NCI-H2171 (cell line): Measurements from ENCODE around the gene SLC29A4.
"Not testable (repeated sequence)": the region's sequence is repeated elsewhere in the genome, so short reads cannot be mapped to it uniquely, and the experiment has no call there.

ENCODE experiments used
- DNase-seq: peaks from one replicate; lab custom pipeline; 2025; lab: John Stamatoyannopoulos, UW

Gene SLC29A4

DNA sequence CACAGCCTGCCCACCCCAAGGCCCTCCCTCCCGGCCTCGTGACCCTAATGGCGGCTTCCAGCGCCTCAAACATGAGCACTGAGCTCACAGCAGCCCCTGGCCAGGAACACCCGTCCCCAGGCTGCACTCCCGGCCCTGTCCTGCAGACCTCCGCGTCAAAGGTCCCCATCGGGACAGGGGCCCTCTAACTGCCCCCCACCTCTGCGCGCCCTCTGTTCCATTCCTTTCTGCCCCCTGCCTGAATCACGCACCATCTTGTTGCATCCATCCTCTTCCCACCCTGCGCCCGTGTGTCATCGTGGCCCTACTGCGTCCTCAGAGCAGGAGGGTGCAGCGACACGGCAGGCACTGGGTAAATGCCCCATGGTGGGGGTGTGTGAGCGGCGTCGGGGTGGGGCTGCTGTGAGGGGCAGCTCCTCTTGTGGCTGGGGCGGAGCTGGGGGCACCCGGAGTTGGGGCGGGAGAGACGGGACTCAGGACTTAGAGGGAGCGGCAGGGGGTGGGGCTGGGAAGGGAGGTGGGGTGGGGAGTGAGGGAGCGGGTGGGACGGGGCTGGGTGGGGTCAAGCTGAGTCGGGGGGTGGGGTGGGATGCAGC is 13.4 kb downstream of the SLC29A4 start:
- DNase-seq: no peak

DNA sequence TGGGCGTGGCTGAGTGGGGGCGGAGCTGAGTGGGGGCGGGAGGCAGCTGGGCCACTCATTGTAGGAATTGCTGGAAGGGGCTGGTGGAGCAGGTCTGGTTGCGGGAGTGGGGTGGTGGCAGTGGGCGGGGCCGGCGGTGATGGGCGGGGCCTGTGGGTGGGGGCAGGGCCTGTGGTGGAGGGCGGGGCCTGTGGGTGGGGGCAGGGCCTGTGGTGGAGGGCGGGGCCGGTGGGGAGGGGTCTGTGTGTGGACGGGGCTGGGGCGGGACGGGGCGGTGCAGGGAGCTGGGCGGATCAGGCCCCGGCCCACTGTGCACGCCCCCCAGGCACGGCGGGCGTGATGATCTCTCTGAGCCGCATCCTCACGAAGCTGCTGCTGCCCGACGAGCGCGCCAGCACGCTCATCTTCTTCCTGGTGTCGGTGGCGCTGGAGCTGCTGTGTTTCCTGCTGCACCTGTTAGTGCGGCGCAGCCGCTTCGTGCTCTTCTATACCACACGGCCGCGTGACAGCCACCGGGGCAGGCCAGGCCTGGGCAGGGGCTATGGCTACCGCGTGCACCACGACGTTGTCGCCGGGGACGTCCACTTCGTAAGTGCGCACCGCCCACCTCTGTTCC is 14.0 kb downstream of the SLC29A4 start:
- no peak for DNase-seq

DNA sequence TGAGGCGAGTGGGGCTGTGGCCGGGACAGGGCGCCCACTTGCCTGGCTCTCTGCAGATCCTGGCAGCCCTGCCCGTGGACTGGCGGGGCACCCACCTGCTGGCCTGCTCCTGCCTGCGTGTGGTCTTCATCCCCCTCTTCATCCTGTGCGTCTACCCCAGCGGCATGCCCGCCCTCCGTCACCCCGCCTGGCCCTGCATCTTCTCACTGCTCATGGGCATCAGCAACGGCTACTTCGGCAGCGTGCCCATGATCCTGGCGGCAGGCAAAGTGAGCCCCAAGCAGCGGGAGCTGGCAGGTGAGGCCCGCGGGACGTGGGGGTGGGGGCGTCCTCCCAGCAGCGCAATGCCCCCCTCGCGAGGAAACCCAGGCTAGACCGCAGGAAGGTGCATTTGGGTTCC is 17.6 kb downstream of the SLC29A4 start:
- no peak for DNase-seq

DNA sequence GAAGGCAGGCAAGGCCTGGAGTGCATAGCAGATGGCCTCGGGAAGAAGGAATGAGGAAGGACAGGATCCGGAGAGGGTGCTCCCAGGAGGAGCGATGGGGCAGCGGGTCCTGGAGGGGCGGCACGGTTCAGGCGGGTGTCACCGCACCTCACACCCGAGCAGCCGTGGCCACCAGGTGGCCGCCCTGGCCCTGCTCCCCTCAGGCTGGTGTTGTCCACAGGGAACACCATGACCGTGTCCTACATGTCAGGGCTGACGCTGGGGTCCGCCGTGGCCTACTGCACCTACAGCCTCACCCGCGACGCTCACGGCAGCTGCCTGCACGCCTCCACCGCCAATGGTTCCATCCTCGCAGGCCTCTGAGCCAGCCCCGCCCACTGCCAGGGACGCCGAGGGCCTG is 19.8 kb downstream of the SLC29A4 start:
- no peak for DNase-seq

DNA sequence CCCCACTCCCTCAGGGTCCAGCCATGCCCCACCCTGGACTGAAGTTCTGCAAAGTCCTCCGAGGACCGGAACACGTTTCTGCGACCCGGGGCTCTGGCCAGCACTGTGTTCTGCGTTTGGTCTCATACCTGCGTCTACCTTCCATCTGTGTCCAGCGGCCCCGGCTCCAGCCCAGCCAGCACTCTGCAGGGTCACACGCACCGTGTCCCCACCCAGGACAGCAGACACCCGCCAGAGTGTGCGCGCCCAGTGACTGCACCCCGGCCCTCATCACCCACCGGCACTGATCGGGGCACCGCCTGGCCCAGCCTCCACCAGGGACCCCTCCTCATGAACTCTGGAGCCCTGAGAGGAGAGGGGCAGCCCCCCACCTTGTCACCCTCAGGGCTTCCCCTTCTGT is 20.3 kb downstream of the SLC29A4 start:
- no peak for DNase-seq

DNA sequence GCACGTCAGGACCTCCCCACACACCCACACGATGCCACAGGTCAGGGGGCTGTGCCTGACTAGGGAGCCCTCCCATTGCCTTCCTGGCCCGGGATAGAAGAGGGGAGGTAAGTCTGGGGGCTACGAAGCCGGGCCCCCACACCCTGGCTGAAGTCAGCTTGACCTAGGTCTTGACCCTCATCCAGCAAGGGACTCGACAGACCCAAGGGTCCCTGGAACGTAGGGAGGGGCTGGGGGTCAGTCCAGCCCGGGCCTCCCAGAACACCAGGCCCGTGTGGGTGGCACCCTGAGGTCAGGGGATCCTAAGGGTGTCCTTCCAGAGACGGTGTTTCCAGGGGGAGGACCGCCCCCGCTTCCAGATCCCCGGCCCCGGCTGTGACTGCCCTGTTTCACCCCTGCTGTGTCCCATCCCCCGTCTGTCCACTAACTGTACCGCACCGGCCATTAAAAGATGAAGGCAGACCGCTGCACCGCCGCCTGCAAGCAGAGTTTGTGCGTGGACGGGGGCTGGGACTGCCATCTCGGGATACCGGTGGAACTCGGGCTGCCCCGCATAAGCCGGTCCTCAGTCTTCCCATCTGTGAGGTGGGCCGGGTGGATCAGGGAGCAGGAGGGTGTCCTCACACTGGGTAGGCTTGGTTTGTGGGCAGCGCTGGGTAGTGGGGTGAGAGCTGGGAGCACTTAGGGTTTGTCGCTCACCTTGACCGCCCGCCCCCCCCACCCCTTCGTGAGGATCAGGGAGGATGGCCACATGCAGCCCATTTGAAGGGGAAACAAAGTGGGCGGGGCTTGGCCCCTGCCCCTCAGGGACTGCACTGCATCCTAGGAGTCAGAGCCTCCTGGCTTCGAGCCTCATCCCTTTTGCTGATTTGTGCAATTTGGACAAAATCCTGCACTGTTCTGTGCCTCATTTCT is 21.1 kb downstream of the SLC29A4 start:
- no peak for DNase-seq

DNA sequence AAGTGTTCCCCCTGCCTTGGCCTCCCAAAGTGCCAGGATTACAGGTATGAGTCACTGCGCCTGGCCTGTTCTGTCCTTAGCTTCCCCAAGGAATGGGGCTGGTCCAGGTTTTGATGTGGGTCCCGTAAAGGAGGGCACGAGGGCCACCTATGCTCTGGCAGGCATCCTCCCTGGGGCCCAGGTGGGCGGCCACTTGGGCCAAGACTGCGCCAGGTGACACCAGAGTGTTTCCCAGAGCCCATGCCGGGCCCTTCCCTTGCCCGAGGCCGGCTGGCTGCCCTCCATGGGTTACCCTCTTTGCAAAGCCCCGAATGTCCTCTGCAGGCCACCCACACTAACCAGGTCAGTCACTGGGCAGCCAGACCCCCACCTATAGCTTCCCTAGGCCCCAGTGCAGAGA is 22.3 kb downstream of the SLC29A4 start:
- DNase-seq: not testable (repeated sequence)

DNA sequence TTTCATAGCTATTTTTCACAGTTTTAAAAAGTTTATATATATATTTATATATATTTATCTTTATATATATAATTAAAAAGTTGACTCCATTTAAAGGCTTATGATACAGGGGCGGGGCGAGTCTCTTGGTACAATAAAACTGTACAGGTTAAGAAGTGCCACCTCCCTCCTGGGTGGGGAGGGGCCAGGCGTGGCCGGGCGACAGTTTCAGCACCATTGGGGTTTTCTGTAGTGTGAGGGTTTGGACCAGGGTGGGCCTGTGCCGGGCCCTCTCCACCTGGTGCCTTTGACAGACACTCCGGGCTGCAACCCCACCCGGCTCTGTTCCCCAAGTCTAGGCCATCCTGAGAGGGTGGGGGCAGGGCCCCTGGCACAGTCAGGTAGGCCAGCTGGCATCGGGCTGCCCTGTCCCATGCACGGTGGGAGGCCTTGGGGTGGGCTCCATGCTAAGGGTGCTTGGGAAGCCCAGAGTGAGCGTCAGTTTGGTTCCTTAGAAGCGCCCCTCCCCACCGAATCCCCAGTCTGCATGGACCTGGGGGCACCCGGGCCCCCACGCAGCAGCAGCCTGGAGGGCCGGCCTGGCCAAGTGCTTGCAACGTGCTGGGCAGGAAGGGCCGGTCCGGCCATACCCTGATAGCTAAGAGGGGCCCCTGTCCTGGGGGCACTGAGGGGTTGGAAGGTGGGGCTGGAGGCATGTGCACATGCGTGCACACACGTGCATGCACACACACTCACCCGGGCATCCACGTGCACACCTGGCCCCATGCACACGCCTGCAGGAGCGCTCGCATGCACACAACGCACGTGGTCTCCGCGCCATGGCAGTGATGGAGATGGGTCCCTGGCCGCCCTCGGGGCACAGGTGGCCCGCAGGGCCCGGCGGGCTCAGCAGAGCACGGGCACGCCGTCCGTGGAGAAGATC is 24.7 kb downstream of the SLC29A4 start:
- not testable (repeated sequence) for DNase-seq

DNA sequence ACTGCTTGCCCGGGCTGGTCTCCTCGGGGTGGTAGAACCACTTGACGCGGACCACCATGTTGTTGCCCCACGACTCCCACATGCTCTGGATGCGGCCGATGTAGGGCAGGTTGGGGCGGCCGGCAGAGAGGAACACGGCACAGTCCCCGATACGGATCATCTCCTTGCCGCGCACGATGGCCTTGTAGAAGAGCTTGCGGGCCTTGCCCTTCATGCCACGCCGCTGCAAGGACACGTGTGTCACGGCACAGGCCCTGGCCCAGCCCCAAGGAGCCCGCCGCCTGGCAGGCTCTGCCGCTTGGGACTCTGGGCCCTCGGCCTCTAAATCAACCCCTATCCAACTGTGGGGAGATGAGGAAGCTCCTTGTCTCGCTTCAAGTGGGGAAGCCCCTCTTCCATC is 26.4 kb downstream of the SLC29A4 start:
- DNase-seq: no peak

DNA sequence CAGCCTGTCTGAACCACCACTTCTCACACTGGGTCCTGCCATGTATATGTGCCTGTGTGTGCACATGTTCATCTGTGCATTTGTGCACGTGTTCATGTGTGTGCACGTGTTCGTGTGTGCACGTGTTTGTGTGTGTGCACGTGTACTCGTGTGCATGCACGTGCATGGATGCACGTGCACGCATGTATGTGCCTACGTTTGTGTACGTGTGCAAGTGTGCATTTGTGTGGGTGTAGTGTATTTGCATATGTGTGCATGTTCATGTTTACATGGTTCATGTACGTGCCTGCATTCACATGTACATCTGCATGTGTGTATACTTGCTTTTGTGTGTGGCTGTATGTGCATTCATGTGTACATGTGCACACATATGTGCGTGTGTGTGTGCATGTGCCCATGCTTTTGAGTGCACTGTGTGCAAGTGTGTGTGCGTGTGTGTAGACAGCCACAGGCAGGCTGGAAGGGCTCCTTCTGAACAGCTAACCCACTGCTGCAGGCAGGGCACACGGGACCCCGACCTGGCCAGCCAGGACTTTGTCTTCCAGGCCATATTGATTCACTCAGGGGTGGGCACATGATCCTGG is 28.2 kb downstream of the SLC29A4 start:
- no peak for DNase-seq

DNA sequence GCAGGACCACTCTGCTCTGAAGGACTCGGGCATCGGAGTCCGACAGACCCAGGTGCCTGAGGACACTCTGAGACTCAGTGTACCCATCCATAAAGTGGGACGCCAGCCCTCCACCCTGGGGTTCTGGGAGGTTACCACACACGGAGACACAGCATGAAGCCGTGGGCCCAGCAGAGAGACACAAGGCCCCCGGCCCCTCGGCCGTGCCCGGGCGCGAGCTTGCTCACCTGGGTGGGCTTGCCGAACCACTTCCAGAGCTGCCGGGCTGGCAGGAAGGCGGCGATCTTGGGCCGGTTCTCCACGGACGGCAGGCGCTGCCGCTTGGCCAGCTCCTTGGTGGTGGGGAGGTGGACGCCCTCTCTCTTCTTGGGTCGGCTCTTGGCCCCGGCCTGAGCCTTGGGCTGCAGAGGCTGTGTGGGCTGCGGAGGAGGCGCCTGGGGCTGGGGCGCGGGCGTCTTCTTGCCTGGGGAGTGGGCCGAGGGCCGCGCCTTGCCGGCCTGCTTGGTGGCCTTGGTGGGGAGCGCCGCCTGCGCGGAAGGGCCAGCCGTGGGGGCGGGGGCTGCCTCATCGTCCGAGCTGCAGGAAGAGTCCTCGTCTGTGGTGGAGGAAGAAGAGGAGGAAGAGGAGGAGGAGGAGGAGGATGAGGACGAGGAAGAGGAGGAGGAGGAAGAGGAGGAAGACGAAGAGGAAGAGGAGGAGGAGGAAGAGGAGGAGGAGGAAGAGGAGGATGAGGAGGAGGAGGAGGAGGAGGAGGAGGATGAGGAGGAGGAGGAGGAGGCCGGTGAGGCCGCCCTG is 29.7 kb downstream of the SLC29A4 start:
- not testable (repeated sequence) for DNase-seq

DNA sequence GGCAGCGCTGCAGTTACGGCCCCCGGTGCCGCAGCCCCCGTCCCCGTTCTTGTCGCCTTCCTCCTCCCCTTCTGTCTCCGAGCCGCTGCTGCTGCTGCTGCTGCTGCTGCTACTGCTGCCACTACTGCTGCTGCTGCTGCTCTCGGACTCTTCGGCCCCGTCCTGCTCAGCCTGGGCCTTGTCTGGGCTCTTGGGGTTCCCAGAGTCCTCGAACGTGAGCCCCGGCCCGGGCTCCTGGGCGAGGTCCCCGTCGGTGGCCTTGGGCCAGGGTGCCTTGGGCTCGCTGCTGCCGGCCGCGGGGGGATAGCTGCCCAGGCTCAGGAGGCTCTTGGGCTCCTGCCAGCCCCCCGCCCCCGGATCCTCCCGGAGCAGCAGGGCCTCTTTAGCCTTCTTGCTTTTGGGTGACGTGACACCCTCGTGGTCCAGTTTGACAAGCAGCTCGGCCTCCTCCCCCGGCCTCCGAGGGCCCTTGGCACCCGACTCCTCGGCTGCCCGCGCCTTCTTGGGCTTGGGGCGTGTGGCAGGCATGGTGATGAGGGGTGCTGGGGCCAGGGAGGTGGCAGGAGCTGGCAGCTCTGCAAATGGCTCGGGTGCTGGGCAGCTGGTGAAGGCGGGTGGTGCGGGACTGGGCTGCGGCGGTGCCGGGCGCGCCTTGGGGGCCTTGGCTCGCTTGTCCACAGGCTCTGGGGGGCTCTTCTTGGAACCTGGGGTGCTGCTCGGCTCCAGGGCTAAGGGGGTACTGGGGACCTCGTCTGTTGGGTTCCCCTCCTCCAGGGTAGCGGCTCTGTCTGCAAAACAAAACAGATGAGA is 30.5 kb downstream of the SLC29A4 start:
- not testable (repeated sequence) for DNase-seq

DNA sequence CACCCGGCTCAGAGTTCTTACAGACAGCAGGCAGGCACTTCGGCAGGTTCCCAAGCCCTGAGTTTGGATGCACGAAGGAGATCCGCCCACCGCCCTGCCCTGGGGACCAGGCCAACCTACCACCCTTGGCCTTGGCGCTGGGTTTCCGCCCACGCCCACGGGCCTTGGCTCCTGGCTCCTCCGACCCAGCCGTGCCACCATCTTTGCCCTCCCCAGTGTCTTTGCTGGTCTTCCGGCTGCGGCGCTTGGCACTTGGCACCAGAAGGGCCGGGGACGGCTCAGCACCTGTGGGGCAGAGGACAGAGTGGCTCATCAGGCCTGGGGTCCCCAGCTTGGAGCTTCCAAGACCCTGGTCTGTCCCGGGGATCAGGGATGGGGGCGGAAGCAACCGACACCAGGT is 32.1 kb downstream of the SLC29A4 start:
- no peak for DNase-seq

DNA sequence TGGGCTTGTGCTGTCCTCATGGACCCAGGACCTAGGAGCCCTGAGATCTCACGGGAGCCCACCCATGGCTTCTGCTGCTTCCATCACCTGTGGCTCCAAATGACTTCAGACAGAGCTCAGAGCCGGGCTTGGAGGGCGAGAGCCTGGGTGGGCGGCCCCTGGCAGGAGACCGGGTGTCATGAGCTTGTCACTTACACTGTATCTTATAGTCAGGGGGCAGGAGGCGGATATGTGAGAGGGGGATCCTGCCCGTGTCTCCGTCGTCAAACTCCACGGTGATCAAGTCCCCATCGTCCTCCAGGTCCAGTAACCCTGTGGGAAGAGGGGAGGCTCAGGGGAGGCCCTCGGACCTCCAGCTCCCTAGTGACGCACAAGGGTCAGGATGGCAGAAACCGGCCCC is 33.0 kb downstream of the SLC29A4 start:
- DNase-seq: no peak

DNA sequence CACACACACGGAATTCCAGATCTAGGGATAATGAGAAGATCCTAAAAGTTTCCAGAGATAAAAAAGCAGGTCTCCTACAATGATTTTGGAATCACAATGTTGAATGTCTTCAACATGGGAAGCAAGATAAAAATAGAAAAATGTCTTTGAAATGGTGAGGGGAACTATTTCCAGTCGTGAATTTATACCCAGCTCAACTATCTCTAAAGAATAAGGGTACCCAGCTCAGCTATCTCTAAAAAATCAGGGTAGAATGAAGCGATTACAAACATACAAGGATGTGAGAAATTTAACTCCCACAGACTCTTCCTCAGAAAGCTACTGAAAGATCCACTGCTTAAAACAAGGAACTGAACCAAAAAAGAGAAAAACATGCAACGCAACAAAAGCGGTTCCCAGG is 35.9 kb downstream of the SLC29A4 start:
- not testable (repeated sequence) for DNase-seq

DNA sequence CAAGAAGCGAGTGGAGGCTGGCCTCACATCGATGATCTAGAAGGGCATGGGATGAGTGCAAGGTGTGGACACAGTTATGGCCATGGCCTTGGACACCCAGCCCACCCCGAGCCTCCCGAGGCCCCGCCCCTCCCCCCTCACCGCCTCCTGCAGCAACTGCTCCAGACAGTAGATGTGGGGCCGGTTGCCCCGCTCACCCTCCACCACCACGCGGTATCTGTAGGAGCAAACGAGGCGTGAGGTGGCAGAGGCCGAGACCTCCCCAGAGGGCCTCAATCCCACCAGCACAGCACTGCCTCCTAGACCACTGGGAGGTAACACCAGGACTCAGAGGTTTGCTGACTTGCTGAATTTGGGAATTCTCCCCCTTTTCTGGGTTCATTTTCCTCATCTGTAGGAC is 37.6 kb downstream of the SLC29A4 start:
- DNase-seq: no peak

DNA sequence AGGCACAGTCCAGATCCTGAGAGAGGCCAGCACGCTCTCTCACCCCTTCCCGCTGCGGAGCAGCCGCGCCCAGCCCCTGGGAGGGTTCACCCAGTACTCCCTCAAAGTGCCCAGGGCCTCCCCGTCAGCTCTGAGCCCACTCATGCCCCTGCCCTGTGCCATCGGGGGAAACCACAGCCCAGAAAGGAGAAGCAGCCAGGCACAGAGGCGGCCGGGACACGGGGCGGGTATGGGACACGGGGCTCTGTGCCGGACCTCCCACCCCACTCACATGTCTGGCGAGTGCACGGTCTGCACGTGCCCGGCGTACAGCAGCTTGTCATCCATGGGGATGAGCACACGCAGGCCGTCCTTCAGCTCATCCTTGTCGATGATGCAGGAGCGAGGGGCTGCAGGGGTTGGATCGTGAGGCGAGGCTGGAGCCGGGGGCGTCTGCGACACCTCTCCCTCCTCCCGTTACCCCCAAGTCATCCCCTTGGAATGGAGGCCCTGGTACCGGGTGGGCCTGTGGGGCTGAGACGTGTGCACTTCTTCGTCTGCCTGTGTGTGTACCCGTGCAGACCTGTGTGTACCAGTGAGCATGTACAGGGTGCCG is 38.2 kb downstream of the SLC29A4 start:
- no peak for DNase-seq

DNA sequence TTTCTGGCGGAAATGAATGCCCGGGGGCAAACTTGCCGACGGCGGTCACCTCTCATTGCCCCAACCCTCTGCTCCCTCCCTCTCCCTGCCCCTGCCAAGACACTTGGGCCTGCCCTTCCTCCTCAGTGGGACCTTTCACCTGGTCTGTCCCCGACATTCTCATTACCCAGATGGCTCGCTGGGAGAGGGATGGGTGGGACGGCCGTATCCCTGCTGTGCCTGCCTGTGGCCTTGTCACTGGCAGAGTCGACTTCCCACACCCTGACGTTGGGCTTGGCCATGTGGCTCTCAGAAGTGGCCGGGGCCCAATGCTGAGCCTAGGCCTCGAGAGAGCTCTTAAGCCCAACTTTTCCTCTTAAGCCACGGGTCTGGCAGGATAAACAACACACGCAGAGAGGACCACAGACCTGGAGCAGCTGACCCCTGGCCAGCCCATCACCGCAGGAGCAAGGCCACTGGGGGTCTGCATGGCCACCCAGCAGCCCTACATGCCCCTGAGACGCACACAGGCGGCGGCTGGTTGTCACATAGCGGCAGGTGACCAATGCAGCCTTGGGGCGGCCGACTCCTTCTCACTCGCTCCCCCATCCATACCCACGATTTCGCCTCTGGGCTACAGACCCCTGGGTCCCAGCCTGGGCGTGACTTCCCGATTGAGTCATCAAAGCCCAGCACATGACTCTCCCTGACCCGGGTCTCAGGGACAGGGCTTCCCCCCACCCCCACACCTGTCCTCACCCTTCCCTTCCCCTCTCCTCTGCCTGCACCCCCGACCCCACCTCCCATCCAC is 40.1 kb downstream of the SLC29A4 start:
- no peak for DNase-seq
